HG02678 (cell line): ENCODE measurements around the gene BEST2.
"Not testable (repeated sequence)": the region's sequence is repeated elsewhere in the genome, so short reads cannot be mapped to it uniquely, and the experiment has no call there.

Source experiments
- ATAC-seq: cut with Tn5 transposase; IDR thresholded peaks from one replicate; pipeline ENCODE4 v1.9.1; 2021; ENCODE audit warnings: mild to moderate bottlenecking, moderate library complexity; ENCODE audit not compliant: unreplicated experiment

The BEST2 gene

GRCh38 chr19:12751635-12752034 is at the start of gene BEST2:
Gene BEST2, plus strand, starts transcription at chr19:12751791. Its CDS starts 802 bp downstream, at chr19:12752593.
- no peak for ATAC-seq

GRCh38 chr19:12703046-12703445 is 48.5 kb upstream of the BEST2 start:
- no peak for ATAC-seq

- ATAC-seq = no peak
Observed at GRCh38 chr19:12705169-12705568, 46.4 kb upstream of the BEST2 start.

GRCh38 chr19:12705654-12706331 is 45.8 kb upstream of the BEST2 start:
- ATAC-seq = no peak

GRCh38 chr19:12706332-12706718 is 45.3 kb upstream of the BEST2 start:
- ATAC-seq = no peak

- no peak for ATAC-seq
Observed at GRCh38 chr19:12708641-12709040, 43.0 kb upstream of the BEST2 start.

GRCh38 chr19:12711187-12711586 is 40.4 kb upstream of the BEST2 start:
- no peak for ATAC-seq

- ATAC-seq = not testable (repeated sequence)
Observed at GRCh38 chr19:12712077-12712476, 39.5 kb upstream of the BEST2 start.

- not testable (repeated sequence) for ATAC-seq
Observed at GRCh38 chr19:12713304-12713703, 38.3 kb upstream of the BEST2 start.

- ATAC-seq = no peak
Observed at GRCh38 chr19:12715102-12715501, 36.5 kb upstream of the BEST2 start.

GRCh38 chr19:12715929-12716328 is 35.7 kb upstream of the BEST2 start:
- no peak for ATAC-seq

GRCh38 chr19:12720296-12720695 is 31.3 kb upstream of the BEST2 start:
- no peak for ATAC-seq

- no peak for ATAC-seq
Observed at GRCh38 chr19:12720851-12721655, 30.5 kb upstream of the BEST2 start.

GRCh38 chr19:12721656-12722565 is 29.7 kb upstream of the BEST2 start:
- peak; percentile 31 for ATAC-seq

- peak; percentile 84 for ATAC-seq
Observed at GRCh38 chr19:12722566-12723380, 28.8 kb upstream of the BEST2 start.

- no peak for ATAC-seq
Observed at GRCh38 chr19:12723381-12723640, 28.3 kb upstream of the BEST2 start.

GRCh38 chr19:12723641-12724426 is 27.8 kb upstream of the BEST2 start, which contains the start of gene TNPO2:
Gene TNPO2, minus strand, starts transcription at chr19:12723932. Its CDS starts 2,955 bp downstream, at chr19:12720977.
- no peak for ATAC-seq

- ATAC-seq = not testable (repeated sequence)
Observed at GRCh38 chr19:12725612-12726011, 26.0 kb upstream of the BEST2 start.

GRCh38 chr19:12726988-12727316 is 24.6 kb upstream of the BEST2 start:
- no peak for ATAC-seq
